HepG2 (cell line): ENCODE data around the gene GABBR2. TPM values are rescaled to one million over a fixed set of nuclear protein-coding genes. Genes with fewer than 3 reads are reported as not detected.

Source experiments
- ATAC-seq: fragments of 200-7000 bp; cut with Tn5 transposase; 3 replicates; pipeline ENCODE4 v1.9.1; 2020; ENCODE audit warnings: mild to moderate bottlenecking, moderate library complexity
- BruUV-seq: library from RNA; stranded (reverse); fragments of 400-500 nt; replicated peaks from 2 replicates; lab custom pipeline; 2021; lab: Mats Ljungman, UMichigan
- CTCF ChIA-PET: fragments of 300-600 bp; formaldehyde crosslinking; extraction: SDS; loops from one replicate; lab custom pipeline; 2021; ENCODE audit warnings: low total read pairs, inconsistent platforms, low intra/inter-chr PET ratio; lab: Yijun Ruan, JAX
- POLR2A ChIA-PET: fragments of 350-600 bp; sonication (Branson Sonifier 250); formaldehyde crosslinking; loops from one replicate; lab custom pipeline; 2020; ENCODE audit warnings: antibody characterized with exemption, inconsistent platforms; lab: Yijun Ruan, JAX
- DNase-seq: peaks from one replicate; pipeline ENCODE4 v3.0.0-alpha.2; 2015; ENCODE audit warnings: low spot score
- FAIRE-seq: peaks from 3 replicates; lab custom pipeline; 2011; peaks lifted over from hg19 to GRCh38; lab: Jason Lieb, UNC
- H2AFZ ChIP-seq: one replicate; pipeline ENCODE4 v1.6.1; 2011; ENCODE audit warnings: low read length, inconsistent platforms
- H3K27ac ChIP-seq: fragments of 300-600 bp; 3 replicates; pipeline ENCODE4 v1.8.0; 2011; ENCODE audit warnings: mixed run types, mild to moderate bottlenecking, mixed read lengths, low read length, inconsistent platforms; ENCODE audit not compliant: insufficient read depth; ENCODE audit errors: extremely low read length
- H3K27me3 ChIP-seq, 2 experiments: fragments of 200-600 bp in 1 of 2; 2 replicates in 1 of 2; 3 replicates in 1 of 2; pipeline versions ENCODE4 v1.6.0 to v1.8.0; 2011; ENCODE audit warnings: low read length in 2 of 2, mild to moderate bottlenecking in 2 of 2, moderate library complexity in 2 of 2, inconsistent platforms in 1 of 2; ENCODE audit not compliant: insufficient read depth in 2 of 2, control insufficient read depth in 1 of 2
- H3K36me3 ChIP-seq, 2 experiments: fragments of 200-600 bp in 1 of 2; replicated peaks in 1 of 2; 2 replicates in 1 of 2; 3 replicates in 1 of 2; pipeline versions ENCODE4 v1.5.1 to v1.8.0; 2011; ENCODE audit warnings: low read length in 2 of 2, inconsistent platforms in 1 of 2; ENCODE audit not compliant: insufficient read depth in 2 of 2, control insufficient read depth in 1 of 2
- H3K4me1 ChIP-seq: 2 replicates; pipeline ENCODE4 v1.5.1; 2012; ENCODE audit warnings: low read length, inconsistent platforms; ENCODE audit not compliant: insufficient read depth
- H3K4me2 ChIP-seq: 2 replicates; pipeline ENCODE4 v1.6.0; 2011; ENCODE audit warnings: low read depth, low read length, inconsistent platforms
- H3K4me3 ChIP-seq, 3 experiments: fragments of 200-600 bp in 1 of 3; sonication (generic), shearing (Covaris generic) in 1 of 3; replicated peaks in 1 of 3; 2 replicates each; pipeline ENCODE4 v1.5.1; 2011 to 2016; ENCODE audit warnings: low read length in 3 of 3, inconsistent platforms in 2 of 3, low read depth in 2 of 3, mild to moderate bottlenecking in 2 of 3, control low read depth in 1 of 3, mixed read lengths in 1 of 3; ENCODE audit not compliant: insufficient read depth in 1 of 3
- H3K79me2 ChIP-seq: one replicate; pipeline ENCODE4 v1.6.1; 2011; ENCODE audit warnings: low read length, inconsistent platforms; ENCODE audit not compliant: insufficient read depth
- H3K9ac ChIP-seq: 2 replicates; pipeline ENCODE4 v1.6.0; 2011; ENCODE audit warnings: mild to moderate bottlenecking, low read depth, low read length, inconsistent platforms; ENCODE audit not compliant: insufficient read depth
- H3K9me3 ChIP-seq: 2 replicates; pipeline ENCODE4 v1.5.1; 2012; ENCODE audit warnings: mild to moderate bottlenecking, low read length
- H4K20me1 ChIP-seq: 2 replicates; pipeline ENCODE4 v1.6.0; 2011; ENCODE audit warnings: inconsistent platforms, mild to moderate bottlenecking, low read length, moderate library complexity; ENCODE audit not compliant: insufficient read depth
- ARID2 ChIP-seq: sonication (generic); formaldehyde crosslinking; IDR thresholded peaks from 2 replicates; pipeline ENCODE4 v1.8.1; 2022; ENCODE audit warnings: mild to moderate bottlenecking, missing genetic modification reagents, borderline replicate concordance
- ATF7-NPFF ChIP-seq: sonication (generic); formaldehyde crosslinking; IDR thresholded peaks from 2 replicates; pipeline ENCODE4 v1.8.1; 2023; ENCODE audit warnings: mild to moderate bottlenecking, low read depth, missing genetic modification reagents, moderate library complexity
- CREB3 ChIP-seq: sonication (generic); formaldehyde crosslinking; IDR thresholded peaks from 2 replicates; pipeline ENCODE4 v1.5.0; 2020; ENCODE audit warnings: missing genetic modification reagents
- FLYWCH1 ChIP-seq: sonication (generic); formaldehyde crosslinking; IDR thresholded peaks from 2 replicates; pipeline ENCODE4 v1.8.1; 2023; ENCODE audit warnings: mild to moderate bottlenecking, missing genetic modification reagents
- POGK ChIP-seq: sonication (generic); formaldehyde crosslinking; conservative IDR thresholded peaks from 2 replicates; pipeline ENCODE4 v1.8.0; 2022; ENCODE audit warnings: mild to moderate bottlenecking, moderate library complexity, missing genetic modification reagents
- POLR2AphosphoS2 ChIP-seq: IDR thresholded peaks from 2 replicates; pipeline ENCODE4 v1.6.1; 2011; ENCODE audit warnings: low read depth, low read length, improper control_type of control experiment
- SAP130 ChIP-seq: IDR thresholded peaks from 2 replicates; pipeline ENCODE4 v1.6.1; 2016; ENCODE audit warnings: low read depth
- TFDP1 ChIP-seq: IDR thresholded peaks from 2 replicates; pipeline ENCODE4 v1.6.1; 2016; ENCODE audit warnings: missing compliant biosample characterization, missing genetic modification reagents, borderline replicate concordance
- TFDP2 ChIP-seq: sonication (generic); formaldehyde crosslinking; IDR thresholded peaks from 2 replicates; pipeline ENCODE4 v1.4.0; 2020; ENCODE audit warnings: missing genetic modification reagents
- ZBTB42 ChIP-seq: sonication (generic); formaldehyde crosslinking; IDR thresholded peaks from 2 replicates; pipeline ENCODE4 v1.5.0; 2020; ENCODE audit warnings: mild to moderate bottlenecking, missing genetic modification reagents
- ZNF17 ChIP-seq: sonication (generic); formaldehyde crosslinking; IDR thresholded peaks from 2 replicates; pipeline ENCODE4 v1.5.0; 2020; ENCODE audit warnings: mild to moderate bottlenecking, missing genetic modification reagents
- ZNF354B ChIP-seq: sonication (generic); formaldehyde crosslinking; IDR thresholded peaks from 2 replicates; pipeline ENCODE4 v1.8.0; 2022; ENCODE audit warnings: mild to moderate bottlenecking, missing genetic modification reagents
- ZNF784 ChIP-seq: sonication (generic); formaldehyde crosslinking; IDR thresholded peaks from 2 replicates; pipeline ENCODE4 v1.5.1; 2020; ENCODE audit warnings: missing genetic modification reagents, mild to moderate bottlenecking, borderline replicate concordance
- ZNF891 ChIP-seq: sonication (generic); formaldehyde crosslinking; IDR thresholded peaks from 2 replicates; pipeline ENCODE4 v1.5.0; 2020; ENCODE audit warnings: mild to moderate bottlenecking, missing genetic modification reagents
- WGBS: methylation state at CpG from one replicate; pipeline ENCODE4 v1.1.6; 2017; ENCODE audit warnings: low lambda C conversion rate; 5-methylcytosine and 5-hydroxymethylcytosine counted together
- in situ Hi-C: cut with HindIII; loops from 2 replicates; pipeline ENCODE4 v1.10.0; 2017; ENCODE audit warnings: low pct_unique_long_range_greater_than_20kb; ENCODE audit not compliant: extremely low pct_ligation_motif_present
- intact Hi-C: fragments of 100-400 bp; cut with micrococcal nuclease; formaldehyde crosslinking; loops from one replicate; pipeline ENCODE4 v1.10.0; 2022; ENCODE audit not compliant: unreplicated experiment
- polyA plus RNA-seq, 8 experiments: library from polyadenylated mRNA; depleted of rRNA in 3 of 8; stranded (reverse) in 7 of 8; unstranded in 1 of 8; fragments of >200 nt; fragmentation: Illumina TruSeq in 4 of 8; extraction: Trizol in 4 of 8; gene quantifications; 2 replicates each; pipeline versions ENCODE4 v1.2.1 to v1.2.3, GENCODE V29; 2011 to 2016; ENCODE audit warnings: low read depth in 4 of 8, missing spikeins in 1 of 8, mixed read lengths in 1 of 8; ENCODE audit not compliant: insufficient read depth in 1 of 8
- total RNA-seq, 5 experiments: library from RNA; depleted of rRNA; stranded (reverse); fragments of >200 nt; fragmentation: Illumina TruSeq; extraction: Trizol; gene quantifications; 2 replicates each; pipeline ENCODE4 v1.2.3, GENCODE V29; 2016; ENCODE audit warnings: low read depth in 1 of 5

The GABBR2 gene
- total and polyA plus RNA-seq, 2 of the 13 experiments (the other 11 are each of a cell fraction or from before 2014, with no cell fraction given): 0.02 TPM; not detected in 1

GRCh38 chr9:98339987-98340800 is 368.5 kb downstream of the GABBR2 start (continued):
- TF ChIP-seq TFDP2 (CRISPR knock-in tag): no peak
- TF ChIP-seq, all 625 proteins: peak for 0

GRCh38 chr9:98335661-98336060 is 373.1 kb downstream of the GABBR2 start:
- in situ Hi-C loops: no loop called here
- no peak for TF ChIP-seq POGK (CRISPR knock-in tag)
- no peak for TF ChIP-seq ZNF354B (CRISPR knock-in tag)
- no peak for TF ChIP-seq ZNF17 (CRISPR knock-in tag)
- TF ChIP-seq ATF7-NPFF (CRISPR knock-in tag): no peak
- no peak for TF ChIP-seq ZNF891 (CRISPR knock-in tag)
- no peak for TF ChIP-seq TFDP1 (CRISPR knock-in tag)
- no peak for TF ChIP-seq ZNF784 (CRISPR knock-in tag)
- TF ChIP-seq ZBTB42 (CRISPR knock-in tag): no peak
- TF ChIP-seq SAP130 (CRISPR knock-in tag): no peak
- no peak for TF ChIP-seq FLYWCH1 (CRISPR knock-in tag)
- TF ChIP-seq CREB3 (CRISPR knock-in tag): no peak
- TF ChIP-seq POLR2AphosphoS2: no peak
- TF ChIP-seq ARID2 (CRISPR knock-in tag): no peak
- TF ChIP-seq, all 625 proteins: peak for 0

More at GRCh38 chr9:98335661-98336060, 373.1 kb downstream of the GABBR2 start:
- H3K4me2 ChIP-seq: no peak overlapping the region
- H3K79me2 ChIP-seq: no peaks in the 10 kb centered on the region
- H3K9ac ChIP-seq: no peak overlapping the region
- H3K4me3 ChIP-seq: no peak overlapping the region
- peaks cover 0 to 1% of the 10 kb centered on the region in 2 experiments; a peak in 1 of 5 replicates for H3K27me3 ChIP-seq
- FAIRE-seq (no peak), ATAC-seq (no peak), DNase-seq (no peak)
- H3K9me3 ChIP-seq: no peaks in the 10 kb centered on the region
- intact Hi-C loops: no loop called here
- H2AFZ ChIP-seq: no peak overlapping the region
- no peak overlapping the region for H3K27ac ChIP-seq
- ChIA-PET CTCF (no interaction called here), POLR2A (no interaction called here)
- BruUV-seq: no TSS peak
- H4K20me1 ChIP-seq: no peaks in the 10 kb centered on the region
- H3K4me1 ChIP-seq: no peaks in the 10 kb centered on the region
- H3K36me3 ChIP-seq: no peaks in the 10 kb centered on the region
- 11% methylated on average over 2 of the region's 2 CpGs for WGBS
